Bone marrow (tissue), 2 donors: ENCODE results near the gene NUP93.
"Not testable (repeated sequence)": the region's sequence is repeated elsewhere in the genome, so short reads cannot be mapped to it uniquely, and the experiment has no call there.

Source experiments
- DNase-seq, 2 donors: peaks; one replicate each; lab custom pipeline; 2025; lab: John Stamatoyannopoulos, UW

Gene NUP93

GRCh38 chr16:56779906-56780305, 50.0 kb downstream of the NUP93 start:
- no peak for DNase-seq

DNA sequence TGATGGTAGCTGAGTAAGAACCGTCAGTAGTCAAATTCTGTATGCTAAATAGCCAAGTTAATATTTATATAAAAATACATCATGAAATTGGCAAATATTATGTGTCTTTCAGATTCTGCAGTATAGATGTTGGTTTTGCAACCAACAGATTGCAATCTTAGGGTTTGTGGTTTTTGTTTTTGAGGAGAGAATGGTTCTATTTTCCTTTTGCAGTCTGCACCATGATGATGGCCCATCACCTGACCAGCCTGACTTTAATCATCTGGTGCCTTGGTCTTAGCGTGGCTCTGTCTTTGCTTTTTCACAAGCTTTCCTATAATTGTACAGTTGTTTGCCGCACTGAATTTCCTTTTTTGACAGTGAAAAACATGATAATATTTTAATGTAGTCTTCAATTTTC, 50.7 kb downstream of the NUP93 start:
- no peak for DNase-seq

- no peak for DNase-seq
Measured at GRCh38 chr16:56781528-56781961, 51.6 kb downstream of the NUP93 start.

- DNase-seq = no peak
Measured at GRCh38 chr16:56783344-56783743, 53.4 kb downstream of the NUP93 start.

GRCh38 chr16:56785317-56785716, 55.4 kb downstream of the NUP93 start:
- DNase-seq = no peak

GRCh38 chr16:56787167-56787566, 57.2 kb downstream of the NUP93 start:
- no peak for DNase-seq

DNA sequence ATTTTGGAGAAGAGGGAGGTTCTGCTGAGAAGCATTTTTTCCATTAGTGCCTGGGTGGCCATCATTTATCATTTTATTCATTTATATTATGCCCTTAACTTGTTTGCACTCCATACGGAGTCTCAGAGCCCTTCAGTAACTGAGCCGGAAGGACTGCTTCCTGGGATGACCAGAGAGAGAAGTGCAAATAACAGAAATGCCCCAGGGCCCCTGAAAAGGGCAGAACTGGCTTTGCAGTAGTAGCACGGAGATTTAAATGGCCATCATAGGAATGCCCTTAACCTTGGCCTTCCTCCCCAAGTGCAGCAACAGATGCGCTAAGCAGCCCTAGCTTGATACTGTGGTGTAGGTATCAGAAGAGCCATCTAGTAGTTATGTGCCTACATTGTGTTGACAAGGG, 58.5 kb downstream of the NUP93 start:
- no peak for DNase-seq

- peak in 1 of 2 donors; percentile 26 for DNase-seq
Measured at GRCh38 chr16:56789360-56789759, 59.4 kb downstream of the NUP93 start.

- no peak for DNase-seq
Measured at GRCh38 chr16:56792967-56793366, 63.0 kb downstream of the NUP93 start.

DNA sequence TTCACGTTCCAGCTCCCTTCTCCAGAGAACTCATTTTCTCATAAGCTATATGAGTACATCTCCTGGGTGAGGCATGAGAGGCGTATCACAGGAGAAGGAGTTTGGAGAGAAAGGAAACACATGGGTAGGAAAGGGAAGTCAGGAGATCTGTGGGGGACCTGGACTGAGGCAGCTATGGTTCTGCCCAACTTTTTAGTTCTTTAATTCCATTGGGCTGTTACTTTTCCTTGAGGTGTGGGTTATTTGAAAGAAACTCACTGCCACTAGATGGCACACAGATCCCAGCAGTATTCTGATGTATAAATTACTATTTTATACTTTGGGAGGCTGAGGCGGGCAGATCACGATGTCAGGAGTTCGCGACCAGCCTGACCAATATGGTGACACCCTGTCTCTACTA, 63.6 kb downstream of the NUP93 start:
- peak in 1 of 2 donors; percentile 26 for DNase-seq

- no peak for DNase-seq
Measured at GRCh38 chr16:56795011-56795410, 65.1 kb downstream of the NUP93 start.

GRCh38 chr16:56797038-56797437, 67.1 kb downstream of the NUP93 start:
- not testable (repeated sequence) for DNase-seq

GRCh38 chr16:56797861-56798260, 67.9 kb downstream of the NUP93 start:
- no peak for DNase-seq

GRCh38 chr16:56798955-56799354, 69.0 kb downstream of the NUP93 start:
- no peak for DNase-seq

DNA sequence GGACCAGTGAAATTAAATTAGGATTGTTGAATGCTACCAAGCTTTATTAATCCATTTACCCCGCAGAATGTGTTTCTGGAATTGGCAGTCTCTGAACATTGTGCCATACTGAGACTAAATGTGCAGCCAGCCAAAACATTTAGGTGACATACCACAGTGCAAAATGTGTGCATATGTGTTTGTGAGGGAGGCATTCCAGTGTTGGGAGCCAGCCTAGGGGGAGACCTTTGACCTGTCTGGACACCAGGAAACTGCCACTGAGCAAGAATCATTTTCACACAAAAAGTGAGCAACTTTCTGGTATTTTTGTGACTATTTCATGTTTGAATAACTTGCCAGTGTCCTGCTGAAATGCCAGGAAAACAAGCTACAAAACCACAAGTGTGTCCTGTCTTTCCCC, 70.4 kb downstream of the NUP93 start:
- no peak for DNase-seq

DNA sequence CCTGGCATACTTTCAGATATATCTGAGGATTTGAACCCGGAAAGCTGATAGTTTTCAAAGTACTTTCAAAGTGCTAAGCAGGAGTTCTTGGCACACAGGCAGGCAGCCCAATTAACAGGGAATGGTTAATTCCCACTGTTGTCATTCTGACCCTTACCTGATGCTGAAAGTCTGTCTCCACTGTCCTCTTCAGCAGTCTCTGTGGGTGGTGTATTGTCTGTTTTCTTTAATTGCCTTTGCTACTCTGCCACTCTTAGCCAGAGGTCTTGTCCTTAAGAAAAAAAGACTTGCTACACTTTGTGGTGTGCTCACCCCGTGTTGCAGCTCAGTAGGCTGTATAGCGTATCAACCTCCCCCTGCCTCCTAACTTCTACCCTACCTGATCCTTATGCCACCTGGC, 71.8 kb downstream of the NUP93 start:
- DNase-seq = no peak

DNA sequence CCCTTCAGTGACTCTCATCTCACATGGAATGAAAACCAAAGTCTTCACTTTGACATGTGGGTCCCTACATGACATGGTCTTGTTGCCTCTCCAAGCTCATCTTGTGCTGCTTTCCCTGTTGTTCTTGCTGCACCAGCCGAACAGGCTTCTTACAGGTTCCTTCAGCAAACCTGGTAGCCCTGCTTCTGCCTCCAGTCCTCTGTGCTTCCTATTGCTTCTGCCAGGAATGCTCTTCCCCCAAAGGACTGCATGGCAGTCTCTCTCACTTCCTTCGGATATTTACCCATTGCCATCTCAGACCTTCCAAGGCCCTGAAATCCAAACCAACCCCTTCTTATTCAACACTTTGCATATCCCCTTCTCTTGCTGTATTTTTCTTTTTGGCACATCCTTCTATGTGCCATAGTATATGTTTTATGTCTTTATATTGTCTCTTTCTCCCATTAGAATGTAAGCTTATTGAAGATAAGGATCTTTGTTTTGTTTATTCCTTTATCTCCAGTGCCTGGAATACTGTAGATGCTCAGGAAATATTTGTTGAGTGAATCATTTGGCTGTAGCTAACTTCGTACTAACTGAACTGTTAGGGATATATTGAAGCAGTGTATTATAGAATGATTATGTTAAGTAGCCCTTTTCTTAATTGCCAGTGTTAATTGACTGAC, 77.2 kb downstream of the NUP93 start:
- no peak for DNase-seq

- not testable (repeated sequence) for DNase-seq
Measured at GRCh38 chr16:56807676-56808067, 77.7 kb downstream of the NUP93 start.

DNA sequence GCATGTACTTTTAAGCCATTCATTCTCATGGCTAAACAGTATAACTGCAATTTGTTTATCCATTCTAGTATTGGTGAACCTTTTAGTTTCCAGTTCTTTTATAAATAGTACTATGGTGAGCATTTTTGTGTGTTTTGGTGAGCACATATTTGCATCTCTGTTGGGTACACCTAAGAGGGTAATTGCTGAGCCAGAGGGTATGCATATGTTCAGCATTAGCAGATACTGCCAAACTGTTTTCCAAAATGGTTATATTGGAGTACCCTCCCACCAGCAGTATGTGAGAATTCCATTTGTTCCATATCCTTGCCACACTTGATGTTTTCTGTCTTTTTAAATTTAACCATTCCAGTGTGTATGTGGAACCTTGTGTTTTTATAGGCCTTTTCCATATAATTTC, 81.0 kb downstream of the NUP93 start:
- no peak for DNase-seq

GRCh38 chr16:56811602-56812001, 81.7 kb downstream of the NUP93 start:
- not testable (repeated sequence) for DNase-seq

DNA sequence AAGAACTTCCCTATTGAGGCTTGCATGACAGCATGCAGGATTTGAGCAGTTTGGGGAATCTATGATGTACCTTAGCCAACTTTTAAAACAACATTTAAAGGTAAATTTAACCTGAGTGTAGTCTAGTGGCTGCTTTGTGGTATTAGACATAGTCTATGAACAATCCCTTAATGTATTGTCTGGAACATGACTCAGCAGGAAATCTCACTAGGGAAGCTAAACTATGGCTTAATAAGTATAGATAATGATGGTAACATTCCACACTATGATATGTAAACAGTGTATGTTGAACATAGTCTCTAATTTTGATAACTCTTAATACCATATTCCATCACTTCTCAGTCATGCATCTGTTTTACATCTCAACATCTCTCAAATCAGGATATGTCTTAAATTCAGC, 83.0 kb downstream of the NUP93 start:
- DNase-seq = peak in 1 of 2 donors; percentile 17

DNA sequence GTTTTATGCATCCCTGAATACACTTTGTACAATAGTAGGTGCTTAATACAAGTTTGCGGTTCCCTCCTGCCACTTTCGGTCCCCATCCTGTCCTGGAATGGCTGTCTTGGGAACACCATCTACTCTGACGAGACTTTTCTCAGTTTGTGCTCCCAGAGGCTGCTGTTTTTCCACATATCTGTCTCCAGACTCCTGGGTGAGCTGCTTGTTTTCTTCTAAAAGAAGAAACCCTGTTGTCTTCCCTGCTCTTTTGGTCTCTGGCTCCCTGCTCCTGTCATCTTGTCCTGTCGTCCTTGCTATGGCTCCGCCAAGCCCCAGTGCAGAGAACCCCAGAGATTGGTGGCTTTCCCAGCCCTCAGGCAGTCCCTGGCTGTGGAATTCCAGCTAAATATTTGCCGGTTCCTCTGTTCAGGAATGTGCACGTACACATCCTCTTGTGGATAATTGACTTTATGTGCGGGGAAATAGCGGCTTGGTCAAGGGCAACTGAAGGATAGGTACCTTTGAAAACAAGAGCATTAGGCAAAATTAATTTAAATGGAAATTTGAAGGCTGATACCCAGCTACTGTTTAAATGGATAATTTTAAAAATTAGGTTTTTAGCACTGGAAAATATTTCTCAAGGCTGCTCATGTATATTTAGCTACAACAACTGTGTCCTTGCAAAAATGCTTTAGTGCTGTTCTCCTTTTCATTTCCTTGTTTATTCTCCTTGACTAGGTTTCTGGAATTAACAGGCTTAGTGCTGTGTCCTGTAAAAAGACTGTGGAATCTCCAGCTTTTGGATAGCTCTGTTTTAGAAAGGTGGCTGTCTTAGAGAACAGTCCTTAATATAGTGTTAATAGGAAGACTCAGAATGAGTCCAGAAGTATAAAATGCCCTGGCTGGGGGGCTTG, 84.9 kb downstream of the NUP93 start:
- DNase-seq = no peak

DNA sequence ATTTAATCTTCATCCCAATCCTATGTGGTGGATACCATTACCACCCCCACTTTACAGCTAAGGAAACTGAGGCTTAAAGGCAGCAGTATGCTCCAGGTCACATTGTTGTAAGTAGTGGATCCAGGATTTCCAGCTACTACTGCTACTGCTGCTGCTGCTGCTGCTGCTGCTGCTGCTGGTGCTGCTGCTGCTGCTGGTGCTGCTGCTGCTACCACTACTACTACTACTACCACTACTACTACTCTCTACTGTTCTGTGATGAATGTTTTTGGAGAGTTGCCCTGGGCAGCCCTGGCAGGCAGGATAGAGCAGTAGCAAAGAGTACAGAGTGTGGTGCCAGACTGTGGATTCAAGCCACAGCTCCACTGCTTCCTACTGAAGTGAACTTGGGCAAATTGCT, 85.8 kb downstream of the NUP93 start:
- no peak for DNase-seq
